Activated T-cell treated with anti-CD3 and anti-CD28 coated beads for 1 hour (primary cell): Measurements from ENCODE around the gene ITGB3.
"Not testable (repeated sequence)": the region's sequence is repeated elsewhere in the genome, so short reads cannot be mapped to it uniquely, and the experiment has no call there.

Source experiments
- DNase-seq: peaks from one replicate; pipeline ENCODE4 v3.0.0-alpha.2; 2020; ENCODE audit warnings: low read depth

Gene ITGB3

DNA sequence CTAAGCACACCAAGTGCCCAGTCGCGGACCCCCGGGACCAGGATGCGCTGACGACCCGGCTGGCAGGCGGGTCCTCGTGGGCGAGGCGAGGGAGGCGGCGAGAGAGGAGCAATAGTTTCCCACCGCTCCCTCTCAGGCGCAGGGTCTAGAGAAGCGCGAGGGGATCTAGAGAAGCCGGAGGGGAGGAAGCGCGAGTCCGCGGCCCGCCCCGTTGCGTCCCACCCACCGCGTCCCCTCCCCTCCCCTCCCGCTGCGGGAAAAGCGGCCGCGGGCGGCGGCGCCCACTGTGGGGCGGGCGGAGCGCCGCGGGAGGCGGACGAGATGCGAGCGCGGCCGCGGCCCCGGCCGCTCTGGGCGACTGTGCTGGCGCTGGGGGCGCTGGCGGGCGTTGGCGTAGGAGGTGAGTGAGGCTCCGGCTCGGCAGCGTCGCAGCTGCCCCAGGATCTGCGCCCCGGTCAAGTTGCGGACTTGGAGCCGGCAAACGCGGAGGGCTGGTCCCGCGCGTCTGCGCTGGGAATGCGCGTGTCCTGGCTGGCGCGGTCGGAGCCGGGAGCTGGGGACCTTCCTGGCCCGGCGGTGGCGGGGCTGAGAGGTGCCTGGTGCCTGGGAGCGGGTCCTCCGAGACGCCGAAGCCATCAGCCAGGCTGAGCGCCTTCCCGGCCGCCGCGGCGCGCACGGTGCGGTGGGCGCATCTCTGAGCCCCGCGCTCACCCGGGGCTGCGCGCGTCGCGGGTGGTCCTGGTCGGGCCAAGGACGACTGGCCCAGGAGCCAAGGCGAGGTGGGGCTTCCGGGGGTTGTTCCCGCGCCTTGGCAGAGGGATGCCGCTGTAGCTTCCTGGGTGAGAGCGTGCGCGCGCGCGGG lies at the start of gene ITGB3:
Gene ITGB3 (plus strand): TSS at position 287 of the 862 bp plus-strand sequence. CDS start 35 bp downstream, at position 322.
- peak; percentile 49 for DNase-seq

GRCh38 chr17:47203984-47204721 lies 49.5 kb upstream of the ITGB3 start:
- DNase-seq: peak; percentile 27

DNA sequence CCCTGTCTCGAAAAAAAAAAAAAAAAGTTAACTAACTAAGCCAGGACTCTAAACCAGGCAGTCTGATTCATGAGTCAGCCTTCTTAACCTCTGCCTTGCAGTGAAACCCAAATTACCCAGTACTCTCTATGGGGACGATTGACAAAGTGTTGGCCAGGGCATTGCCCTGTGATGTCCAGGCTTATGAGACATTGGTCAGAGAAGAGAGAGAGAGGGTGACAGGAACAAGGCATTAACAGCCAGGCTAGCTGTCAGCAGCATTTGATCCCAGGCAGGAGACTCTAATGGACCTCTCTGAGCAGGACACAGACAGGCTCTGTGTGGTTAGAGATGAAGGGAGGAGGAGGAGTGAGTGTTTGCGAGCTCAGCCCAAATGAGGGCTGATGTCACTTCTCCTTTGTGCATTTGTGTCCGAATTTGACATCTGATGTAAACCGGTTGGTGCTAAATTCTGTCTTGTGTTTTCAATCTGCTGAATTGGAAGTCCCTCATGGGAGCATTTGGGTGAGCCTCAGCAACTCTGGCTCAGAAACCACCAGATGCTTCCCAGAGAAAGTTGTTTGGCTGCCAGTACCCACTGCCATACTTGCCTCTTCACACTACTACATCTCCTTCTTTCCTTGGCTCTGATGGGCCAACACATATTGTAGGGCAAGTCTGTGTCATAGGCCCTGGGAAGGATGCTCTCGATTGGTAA lies 48.8 kb upstream of the ITGB3 start:
- no peak for DNase-seq

- peak; percentile 36 for DNase-seq
These were observed 48.1 kb upstream of the ITGB3 start for GRCh38 chr17:47205419-47205963.

- no peak for DNase-seq
These were observed 46.2 kb upstream of the ITGB3 start for GRCh38 chr17:47207143-47208067.

GRCh38 chr17:47208744-47209488 lies 44.7 kb upstream of the ITGB3 start, which contains the start of gene MYL4:
Gene MYL4 (plus strand): TSS chr17:47209348. CDS start chr17:47209423, 75 bp downstream.
- DNase-seq: no peak

- no peak for DNase-seq
These were observed 44.1 kb upstream of the ITGB3 start for GRCh38 chr17:47209499-47209898.

- DNase-seq: no peak
These were observed 43.5 kb upstream of the ITGB3 start for GRCh38 chr17:47210105-47210504.

GRCh38 chr17:47210779-47211178 lies 42.8 kb upstream of the ITGB3 start:
- DNase-seq: no peak

- no peak for DNase-seq
These were observed 41.2 kb upstream of the ITGB3 start for GRCh38 chr17:47212458-47212857.

DNA sequence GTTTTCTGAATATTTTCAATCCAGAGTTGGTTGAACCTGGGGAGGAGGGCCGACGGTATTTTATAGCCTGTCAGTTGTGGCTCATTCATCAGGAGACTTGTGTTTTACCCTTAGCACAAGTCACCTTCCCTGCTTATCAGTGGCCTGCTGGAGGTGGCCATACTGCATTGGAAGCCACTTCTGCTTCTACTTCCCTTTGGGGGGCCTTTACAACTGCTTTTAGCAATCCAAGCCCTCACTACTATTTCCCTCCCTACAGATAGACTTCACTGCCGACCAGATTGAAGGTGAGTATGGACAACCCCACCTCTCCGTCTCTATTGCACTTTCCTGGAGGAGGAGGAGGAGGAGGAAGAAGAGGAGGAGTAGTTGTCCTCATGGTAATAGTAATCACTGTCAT lies 40.1 kb upstream of the ITGB3 start:
- no peak for DNase-seq

GRCh38 chr17:47214931-47215330 lies 38.7 kb upstream of the ITGB3 start:
- no peak for DNase-seq

GRCh38 chr17:47216821-47217220 lies 36.8 kb upstream of the ITGB3 start:
- DNase-seq: not testable (repeated sequence)

- DNase-seq: not testable (repeated sequence)
These were observed 36.3 kb upstream of the ITGB3 start for GRCh38 chr17:47217279-47217678.

- DNase-seq: no peak
These were observed 34.7 kb upstream of the ITGB3 start for GRCh38 chr17:47218896-47219430.

GRCh38 chr17:47219621-47220475 lies 33.8 kb upstream of the ITGB3 start:
- no peak for DNase-seq

- no peak for DNase-seq
These were observed 33.1 kb upstream of the ITGB3 start for GRCh38 chr17:47220531-47220999.

GRCh38 chr17:47221154-47221553 lies 32.5 kb upstream of the ITGB3 start:
- DNase-seq: no peak

DNA sequence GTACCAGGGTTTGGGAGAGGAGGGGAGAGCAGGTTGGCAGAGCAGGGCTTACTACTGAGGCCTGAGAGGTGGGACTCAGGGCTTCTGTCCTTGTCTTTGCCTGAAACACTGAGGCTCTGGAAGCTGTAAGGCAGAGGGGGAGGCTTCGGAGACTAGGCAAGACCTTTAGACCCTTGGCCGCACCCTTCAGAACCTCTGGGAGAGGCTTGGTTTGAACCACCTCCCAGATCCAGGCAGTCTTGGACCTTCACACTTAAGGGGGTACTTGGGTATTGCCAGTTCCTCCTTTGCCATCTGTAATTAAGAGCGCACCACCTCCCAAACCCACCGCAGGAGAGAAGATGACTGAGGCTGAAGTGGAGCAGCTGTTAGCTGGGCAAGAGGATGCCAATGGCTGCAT lies 31.6 kb upstream of the ITGB3 start:
- DNase-seq: no peak
